ENCODE data around the gene OR5D16.
"Not testable (repeated sequence)": the region's sequence is repeated elsewhere in the genome, so short reads cannot be mapped to it uniquely, and the experiment has no call there.

Gene OR5D16

DNA sequence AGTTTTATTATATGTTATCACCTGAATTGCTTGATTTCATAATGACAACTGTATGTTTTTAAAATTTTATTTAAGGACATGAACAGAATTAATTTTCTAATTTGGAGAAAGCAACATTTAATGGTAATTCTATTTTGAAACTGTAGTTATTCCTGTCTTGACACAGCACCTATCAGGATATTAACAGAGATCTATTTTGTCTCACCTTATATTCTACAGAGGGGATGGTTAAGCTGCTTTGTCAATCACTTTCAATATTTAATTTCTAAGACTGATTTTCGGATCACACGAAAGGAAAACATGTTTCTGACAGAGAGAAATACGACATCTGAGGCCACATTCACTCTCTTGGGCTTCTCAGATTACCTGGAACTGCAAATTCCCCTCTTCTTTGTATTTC, at the start of gene OR5D16:
TSS of gene OR5D16 (plus strand) at position 301 of the 400 bp plus-strand sequence. CDS start at position 301, 0 bp downstream.
- no peak for DNase-seq (ENCODE audit: low spot score)

DNA sequence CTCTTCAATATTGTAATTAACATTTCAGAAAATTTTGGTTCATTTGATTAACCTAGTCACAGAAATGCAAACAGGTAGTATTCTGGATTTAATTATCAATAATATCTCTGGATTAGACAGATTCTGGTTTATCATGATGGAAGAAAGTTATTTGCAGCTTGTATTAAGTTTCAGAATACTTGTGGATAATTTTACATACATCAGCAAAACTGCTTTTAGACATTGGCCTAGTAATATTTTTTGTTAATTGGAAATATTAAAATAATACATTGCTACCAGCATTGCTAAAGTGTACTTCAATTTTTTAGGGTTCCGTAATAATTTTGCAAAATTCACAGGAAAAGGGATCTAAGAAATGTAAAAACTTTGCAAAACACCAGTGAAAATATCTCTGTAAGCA, 46.9 kb upstream of the OR5D16 start:
- DNase-seq (ENCODE audit: low spot score): no peak

DNA sequence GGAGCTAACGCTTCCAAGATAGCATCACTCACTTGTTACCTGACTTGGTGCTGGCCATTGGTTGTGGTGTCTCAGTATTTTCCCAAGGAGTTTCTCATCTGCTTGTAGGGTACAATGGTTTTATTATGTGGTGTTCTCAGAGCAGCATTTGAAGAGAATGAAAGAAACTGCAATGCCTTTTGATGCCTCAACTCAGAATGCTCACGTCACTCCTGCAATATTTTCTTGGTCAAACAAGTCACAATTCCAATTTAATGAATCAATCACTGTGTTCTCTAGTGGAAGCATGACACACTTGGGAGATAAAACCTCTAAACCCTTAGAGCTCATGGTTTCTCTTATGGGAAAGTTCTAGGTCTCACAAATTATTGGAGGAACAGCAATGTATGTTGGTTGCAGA, 45.2 kb upstream of the OR5D16 start:
- no peak for DNase-seq (ENCODE audit: low spot score)

DNA sequence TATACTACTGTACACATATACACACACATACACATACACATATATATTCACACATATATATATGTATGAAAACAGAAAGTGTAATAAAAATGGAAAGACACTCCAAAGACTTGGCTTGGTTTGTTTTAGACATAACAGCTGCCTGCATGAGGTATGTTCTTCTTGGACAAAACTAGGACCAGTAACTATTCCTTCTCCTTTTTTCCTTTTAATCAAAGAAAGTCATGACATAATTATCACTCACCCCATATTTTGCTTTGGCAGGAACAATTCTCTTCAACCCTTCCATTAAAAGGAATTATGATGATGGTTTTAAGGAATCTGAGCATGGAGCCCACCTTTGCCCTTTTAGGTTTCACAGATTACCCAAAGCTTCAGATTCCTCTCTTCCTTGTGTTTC, 43.3 kb upstream of the OR5D16 start, which contains the start of gene OR5D14:
TSS of gene OR5D14 (plus strand) at position 301 of the 400 bp plus-strand sequence. CDS start at position 301, 0 bp downstream.
- DNase-seq (ENCODE audit: low spot score): no peak

DNA sequence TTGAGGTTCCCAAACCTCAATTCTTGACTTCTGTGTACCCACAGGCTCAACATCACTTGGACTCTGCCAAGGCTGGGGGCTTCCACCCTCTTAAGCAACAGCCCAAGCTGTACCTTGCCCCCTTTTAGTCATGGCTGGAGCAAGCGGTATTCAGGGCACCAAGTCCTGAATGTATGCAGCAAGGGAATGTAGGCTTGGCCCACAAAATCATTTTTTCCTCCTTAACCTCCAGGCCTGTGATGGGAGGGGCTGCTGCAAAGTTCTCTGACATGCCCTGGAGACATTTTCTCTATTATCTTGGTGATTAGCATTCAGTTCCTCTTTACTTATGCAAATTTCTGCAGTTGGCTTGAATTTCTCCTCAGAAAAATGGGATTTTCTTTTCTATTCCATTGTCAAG, 32.3 kb upstream of the OR5D16 start:
- no peak for DNase-seq (ENCODE audit: low spot score)

DNA sequence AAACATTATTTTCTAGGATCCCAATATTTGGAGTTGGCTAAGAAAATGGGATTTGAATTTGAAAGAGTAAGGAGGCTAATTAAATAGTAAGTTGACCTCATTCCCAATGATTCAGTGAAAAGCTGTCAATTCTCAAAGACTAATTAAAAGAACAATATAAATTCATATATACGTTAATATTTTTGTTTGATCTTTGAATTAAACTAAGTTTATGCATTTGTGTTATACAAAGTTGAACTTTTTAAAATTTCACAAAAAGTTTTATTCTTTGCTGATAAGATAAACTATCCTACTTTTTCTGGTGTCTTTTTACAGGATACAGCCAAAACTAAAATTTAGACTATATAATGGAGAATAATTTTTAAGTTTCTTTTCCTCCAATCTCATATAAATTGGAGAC, 27.5 kb upstream of the OR5D16 start, which contains the start of gene OR5L1:
TSS of gene OR5L1 (plus strand) at position 301 of the 400 bp plus-strand sequence. CDS start 100 bp downstream, outside the sequence.
- no peak for DNase-seq (ENCODE audit: low spot score)

DNA sequence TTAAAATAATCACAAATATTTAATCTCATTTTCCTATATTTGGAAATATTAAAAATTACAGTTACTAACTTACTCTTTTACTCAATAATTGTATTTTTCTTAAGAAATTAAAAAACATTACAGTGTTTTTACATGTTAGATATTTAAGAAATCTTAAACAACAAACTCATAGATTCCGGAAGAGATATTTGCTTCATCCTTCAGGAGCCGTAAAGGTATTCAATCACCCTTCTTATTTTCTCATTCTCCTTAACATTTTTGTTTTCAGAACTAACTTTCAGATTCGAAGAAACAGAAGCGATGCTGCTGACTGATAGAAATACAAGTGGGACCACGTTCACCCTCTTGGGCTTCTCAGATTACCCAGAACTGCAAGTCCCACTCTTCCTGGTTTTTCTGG, 19.2 kb upstream of the OR5D16 start, which contains the start of gene OR5D18:
TSS of gene OR5D18 (plus strand) at position 301 of the 400 bp plus-strand sequence. CDS start at position 301, 0 bp downstream.
- no peak for DNase-seq (ENCODE audit: low spot score)

DNA sequence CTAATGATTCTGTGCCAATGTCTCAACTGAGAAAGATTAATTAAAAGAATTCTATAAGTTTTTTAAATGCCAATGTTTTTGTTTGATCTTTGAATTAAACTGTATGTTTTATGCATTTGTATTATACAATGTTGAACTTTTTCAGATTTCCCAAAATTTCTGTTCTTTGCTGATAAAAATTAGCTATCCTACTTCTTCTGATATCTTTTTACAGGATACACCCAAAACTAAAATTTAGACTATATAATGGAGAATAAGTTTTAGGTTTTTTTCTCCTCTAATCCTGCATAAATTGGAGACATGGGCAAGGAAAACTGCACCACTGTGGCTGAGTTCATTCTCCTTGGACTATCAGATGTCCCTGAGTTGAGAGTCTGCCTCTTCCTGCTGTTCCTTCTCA, 11.6 kb upstream of the OR5D16 start, which contains the start of gene OR5L2:
TSS of gene OR5L2 (plus strand) at position 301 of the 400 bp plus-strand sequence. CDS start at position 301, 0 bp downstream.
- DNase-seq (ENCODE audit: low spot score): no peak

DNA sequence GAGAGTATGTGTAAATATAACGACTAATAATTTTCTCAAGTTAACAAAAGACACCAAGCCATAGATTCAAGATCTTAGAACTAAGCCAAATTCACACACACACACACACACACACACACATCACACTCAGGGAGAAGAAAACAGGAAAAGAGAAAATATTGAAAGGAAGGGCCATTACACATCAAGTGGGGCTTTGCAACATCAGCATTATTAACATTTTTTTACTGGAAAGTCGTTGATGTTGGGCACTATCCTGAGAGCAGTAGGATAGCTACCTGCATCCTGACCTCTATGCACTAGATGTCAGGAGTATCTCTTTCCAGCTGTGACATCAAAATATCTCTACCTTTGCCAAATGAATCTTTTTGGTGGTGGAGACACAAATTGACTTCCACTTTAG, 8.9 kb downstream of the OR5D16 start:
- no peak for DNase-seq (ENCODE audit: low spot score)

DNA sequence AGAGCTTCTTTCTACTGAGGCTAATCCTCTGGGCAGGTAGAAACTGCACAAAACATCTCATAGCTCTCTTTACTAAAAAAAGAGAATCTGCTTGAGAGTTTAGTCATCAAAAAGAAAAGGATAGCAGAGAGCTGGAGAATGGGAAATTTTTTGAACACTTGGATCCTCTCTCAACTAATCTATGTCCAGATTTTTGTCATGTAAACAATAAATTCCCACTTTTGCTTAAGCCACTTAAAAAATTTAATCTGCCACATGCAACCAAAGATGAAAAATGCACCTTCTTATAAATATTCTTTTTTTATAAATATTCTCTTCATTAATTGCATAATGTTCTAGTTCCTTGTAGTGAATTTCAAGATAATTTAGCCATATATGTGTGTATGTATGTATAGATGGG, 10.5 kb downstream of the OR5D16 start:
- DNase-seq (ENCODE audit: low spot score): no peak

DNA sequence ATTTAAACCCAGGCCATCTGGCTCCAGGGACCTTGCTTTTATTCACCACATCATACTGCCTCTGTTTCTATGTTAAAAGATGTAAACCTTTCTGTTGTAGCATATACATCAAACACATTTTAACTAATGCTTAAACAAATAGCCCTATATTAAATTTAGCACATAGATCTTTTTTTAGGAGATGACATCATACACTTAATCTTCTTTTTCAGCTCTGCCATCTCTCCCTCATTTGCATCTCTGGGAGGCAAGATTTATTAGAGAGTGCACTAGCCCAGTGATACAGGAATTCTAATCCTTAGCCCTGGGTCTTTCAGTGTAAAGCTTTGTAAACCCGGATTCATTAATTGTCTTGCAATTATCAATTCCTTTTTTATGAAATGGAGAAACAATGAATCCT, 13.6 kb downstream of the OR5D16 start:
- no peak for DNase-seq (ENCODE audit: low spot score)

DNA sequence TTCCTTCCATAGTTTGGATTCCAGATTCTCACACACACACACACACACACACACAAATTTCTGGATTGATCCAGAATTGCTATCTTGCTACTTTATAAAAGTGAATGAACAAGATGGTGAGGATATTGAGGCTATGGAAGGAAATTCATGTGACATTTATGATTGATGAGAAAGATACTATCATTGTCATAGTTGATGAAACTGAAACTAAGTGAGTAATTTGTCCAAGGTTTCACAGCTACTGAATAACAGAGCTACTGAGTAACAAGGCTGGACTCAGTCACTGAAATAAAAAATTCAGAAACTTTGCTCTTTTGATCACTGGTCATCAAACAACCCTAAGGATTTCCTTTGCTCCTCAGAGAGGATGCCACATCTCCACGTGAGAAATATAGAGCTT, 16.2 kb downstream of the OR5D16 start:
- no peak for DNase-seq (ENCODE audit: low spot score)

DNA sequence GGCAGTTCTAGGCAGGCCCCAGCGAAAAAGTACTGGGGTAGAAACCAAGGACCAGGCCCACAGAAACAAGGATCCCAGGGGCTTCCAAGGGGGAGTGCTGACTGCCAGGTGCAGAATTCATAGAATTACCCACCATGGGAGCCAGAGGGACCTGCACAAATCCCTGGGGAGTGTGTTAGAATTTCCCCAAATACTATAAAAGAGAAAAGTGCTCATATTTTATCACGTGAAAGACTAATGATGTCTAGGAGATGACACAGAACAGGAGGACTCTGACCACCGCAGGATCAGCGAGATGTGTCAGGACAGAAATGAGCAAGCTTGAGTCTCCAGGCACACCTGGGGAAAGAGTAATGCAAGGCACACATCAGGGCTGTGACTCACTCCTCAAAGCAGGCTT, 28.8 kb downstream of the OR5D16 start:
- DNase-seq (ENCODE audit: low spot score): not testable (repeated sequence)

DNA sequence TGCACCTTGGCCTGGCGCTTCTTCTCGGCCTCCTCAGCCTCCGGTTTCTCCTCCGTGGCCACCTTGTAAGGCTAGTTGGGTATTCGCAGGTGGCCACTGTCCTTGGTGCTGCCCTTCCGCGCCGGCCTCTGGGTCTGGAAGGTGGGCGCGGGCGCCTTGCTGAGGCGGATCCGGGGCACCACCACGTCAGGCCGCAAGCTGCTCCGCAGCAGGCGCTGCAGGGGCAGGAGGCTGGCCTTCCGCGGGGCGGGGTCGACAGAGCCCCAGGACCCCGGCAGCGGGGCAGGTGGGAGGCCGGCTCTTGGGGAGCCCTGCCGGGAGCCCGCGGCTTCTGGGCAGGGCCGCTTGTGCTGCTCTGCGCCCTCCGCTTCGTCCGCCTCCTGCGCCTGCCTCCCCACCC, 34.2 kb downstream of the OR5D16 start:
- not testable (repeated sequence) for DNase-seq (ENCODE audit: low spot score)

DNA sequence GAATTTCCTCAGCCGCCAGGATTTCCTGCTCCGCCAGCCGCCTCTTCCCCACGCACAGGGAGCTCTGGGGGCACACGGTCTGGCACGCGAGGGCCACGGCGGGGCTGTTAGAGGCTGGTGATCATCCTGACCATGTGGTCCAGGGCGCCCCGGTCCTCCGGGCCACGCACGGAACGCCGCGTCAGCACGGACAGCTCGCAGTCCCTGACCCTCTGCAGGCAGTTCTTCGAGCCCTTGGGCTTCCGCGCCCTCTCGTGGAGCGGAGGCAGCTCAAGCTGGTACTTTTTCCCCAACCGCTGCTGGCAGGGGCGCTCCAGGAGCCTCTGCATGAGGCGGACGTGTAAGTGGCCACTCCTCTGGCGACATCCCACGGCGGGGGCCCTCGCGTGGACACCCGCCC, 34.6 kb downstream of the OR5D16 start:
- DNase-seq (ENCODE audit: low spot score): not testable (repeated sequence)

DNA sequence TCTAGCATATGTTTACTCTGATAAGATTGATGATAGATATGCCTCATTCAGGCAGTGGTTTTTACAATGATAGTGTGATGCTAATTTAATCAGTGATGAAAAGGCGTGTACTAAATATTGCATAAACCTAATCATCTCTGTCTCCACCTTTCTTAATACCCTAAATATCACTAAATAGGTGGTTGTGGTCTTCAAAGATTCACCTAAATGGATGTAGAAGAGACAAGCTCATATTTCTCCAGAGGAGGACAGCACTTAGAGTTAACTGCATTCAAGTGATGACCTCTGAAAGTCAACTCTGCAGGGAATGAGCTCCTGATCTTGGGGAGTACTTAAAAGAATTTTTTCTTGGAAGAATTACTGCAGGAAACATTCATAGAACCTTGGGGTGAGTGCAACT, 44.4 kb downstream of the OR5D16 start, which contains the start of gene TRIM51:
TSS of gene TRIM51 (plus strand) at position 301 of the 400 bp plus-strand sequence. CDS start 2,132 bp downstream, outside the sequence.
- not testable (repeated sequence) for DNase-seq (ENCODE audit: low spot score)

DNA sequence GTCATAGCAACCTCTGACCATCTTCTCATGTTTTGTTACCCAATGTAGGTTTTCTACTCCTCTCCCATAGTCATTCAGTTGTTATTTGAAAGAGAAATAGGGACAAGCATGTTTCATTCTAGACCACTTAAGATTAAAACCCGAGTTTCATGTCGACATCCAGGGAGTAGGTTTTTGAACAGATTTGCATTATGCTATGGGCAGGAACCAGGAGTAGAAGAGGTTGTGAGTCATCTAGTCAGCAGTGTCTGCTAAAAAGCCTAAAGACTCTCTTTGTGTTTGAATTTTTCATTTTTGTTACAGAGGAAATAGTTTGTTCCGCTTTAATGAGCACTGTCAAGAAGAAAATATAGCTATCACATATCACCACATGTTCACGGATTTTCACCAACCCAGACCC, 46.4 kb downstream of the OR5D16 start:
- DNase-seq (ENCODE audit: low spot score): not testable (repeated sequence)

DNA sequence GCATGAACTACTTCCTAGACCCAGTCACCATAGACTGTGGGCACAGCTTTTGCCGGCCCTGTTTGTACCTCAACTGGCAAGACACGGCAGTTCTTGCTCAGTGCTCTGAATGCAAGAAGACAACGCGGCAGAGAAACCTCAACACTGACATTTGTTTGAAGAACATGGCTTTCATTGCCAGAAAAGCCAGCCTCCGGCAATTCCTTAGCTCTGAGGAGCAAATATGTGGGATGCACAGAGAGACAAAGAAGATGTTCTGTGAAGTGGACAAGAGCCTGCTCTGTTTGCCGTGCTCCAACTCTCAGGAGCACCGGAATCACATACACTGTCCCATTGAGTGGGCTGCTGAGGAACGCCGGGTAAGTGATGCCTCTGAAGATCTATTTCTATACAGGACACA, 46.9 kb downstream of the OR5D16 start:
- not testable (repeated sequence) for DNase-seq (ENCODE audit: low spot score)
